Measurements from ENCODE around the gene AUTS2.

GRCh38 chr7:69790977-69791724 is 192.9 kb downstream of the AUTS2 start:
- TF ChIP-seq POLR2A (IDR thresholded peaks at IDR 0.05; ENCODE audit: low read depth, low read length) (no peak), POLR2AphosphoS5 (IDR thresholded peaks at IDR 0.05; ENCODE audit: low read depth, low read length) (no peak)
